GM21723 (cell line): ENCODE measurements around the gene DHRS13.
"Not testable (repeated sequence)": the region's sequence is repeated elsewhere in the genome, so short reads cannot be mapped to it uniquely, and the experiment has no call there.

ENCODE experiments used
- ATAC-seq: cut with Tn5 transposase; IDR thresholded peaks from one replicate; pipeline ENCODE4 v1.9.1; 2021; ENCODE audit warnings: mild to moderate bottlenecking, moderate library complexity; ENCODE audit not compliant: unreplicated experiment

The DHRS13 gene

GRCh38 chr17:28861393-28862203 is 41.3 kb downstream of the DHRS13 start:
- no peak for ATAC-seq

- ATAC-seq, result no peak
Measured at GRCh38 chr17:28860363-28860808, 42.5 kb downstream of the DHRS13 start.

GRCh38 chr17:28858801-28859355 is 44.0 kb downstream of the DHRS13 start:
- no peak for ATAC-seq

GRCh38 chr17:28857905-28858800 is 44.7 kb downstream of the DHRS13 start:
- no peak for ATAC-seq

GRCh38 chr17:28856028-28856574 is 46.8 kb downstream of the DHRS13 start:
- ATAC-seq, result no peak

- ATAC-seq, result no peak
Measured at GRCh38 chr17:28855336-28855679, 47.6 kb downstream of the DHRS13 start.

GRCh38 chr17:28854457-28855335 is 48.2 kb downstream of the DHRS13 start, which contains the start of gene ERAL1:
Gene ERAL1, plus strand, starts transcription at chr17:28855016. Its CDS starts 19 bp downstream, at chr17:28855035.
- ATAC-seq, result peak; percentile 94

- ATAC-seq, result no peak
Measured at GRCh38 chr17:28853295-28853694, 49.6 kb downstream of the DHRS13 start.

- ATAC-seq, result no peak
Measured at GRCh38 chr17:28849281-28849680, 53.6 kb downstream of the DHRS13 start.

- ATAC-seq, result not testable (repeated sequence)
Measured at GRCh38 chr17:28848667-28849066, 54.2 kb downstream of the DHRS13 start.
